ENCODE measurements around the gene OR1J2. TPM values are rescaled to one million over a fixed set of nuclear protein-coding genes. Genes with fewer than 3 reads are reported as not detected.
A peak's percentile ranks its signal among the peaks of the same experiment; 100 is the strongest.

OR1J2 gene, protein sequence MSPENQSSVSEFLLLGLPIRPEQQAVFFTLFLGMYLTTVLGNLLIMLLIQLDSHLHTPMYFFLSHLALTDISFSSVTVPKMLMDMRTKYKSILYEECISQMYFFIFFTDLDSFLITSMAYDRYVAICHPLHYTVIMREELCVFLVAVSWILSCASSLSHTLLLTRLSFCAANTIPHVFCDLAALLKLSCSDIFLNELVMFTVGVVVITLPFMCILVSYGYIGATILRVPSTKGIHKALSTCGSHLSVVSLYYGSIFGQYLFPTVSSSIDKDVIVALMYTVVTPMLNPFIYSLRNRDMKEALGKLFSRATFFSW
- not detected for polyA plus RNA-seq (2012; ENCODE audit: low read depth, missing spikeins)

GRCh38 chr9:122510502-122510901 is at the start of gene OR1J2:
TSS of gene OR1J2 (plus strand) at chr9:122510802. CDS start at chr9:122510802, 0 bp downstream.
- DNase-seq (ENCODE audit: insufficient read length, low spot score), result no peak
- no peak for TF ChIP-seq TAF1 (IDR thresholded peaks at IDR 0.05; ENCODE audit: low read depth, low read length)
- no peak for TF ChIP-seq POU2F2 (IDR thresholded peaks at IDR 0.05; ENCODE audit: low read depth, low read length)
- no peak for TF ChIP-seq POLR2AphosphoS5 (IDR thresholded peaks at IDR 0.05; ENCODE audit: low read depth, low read length)
- no peak for TF ChIP-seq POLR2A (IDR thresholded peaks at IDR 0.05; ENCODE audit: low read depth, low read length)
- no peak for TF ChIP-seq PAX5 (IDR thresholded peaks at IDR 0.05; ENCODE audit: insufficient read depth, low read length, severe bottlenecking)
- TF ChIP-seq SPI1 (IDR thresholded peaks at IDR 0.05; ENCODE audit: low read depth, low read length), result no peak
- FAIRE-seq, result no peak

DNA sequence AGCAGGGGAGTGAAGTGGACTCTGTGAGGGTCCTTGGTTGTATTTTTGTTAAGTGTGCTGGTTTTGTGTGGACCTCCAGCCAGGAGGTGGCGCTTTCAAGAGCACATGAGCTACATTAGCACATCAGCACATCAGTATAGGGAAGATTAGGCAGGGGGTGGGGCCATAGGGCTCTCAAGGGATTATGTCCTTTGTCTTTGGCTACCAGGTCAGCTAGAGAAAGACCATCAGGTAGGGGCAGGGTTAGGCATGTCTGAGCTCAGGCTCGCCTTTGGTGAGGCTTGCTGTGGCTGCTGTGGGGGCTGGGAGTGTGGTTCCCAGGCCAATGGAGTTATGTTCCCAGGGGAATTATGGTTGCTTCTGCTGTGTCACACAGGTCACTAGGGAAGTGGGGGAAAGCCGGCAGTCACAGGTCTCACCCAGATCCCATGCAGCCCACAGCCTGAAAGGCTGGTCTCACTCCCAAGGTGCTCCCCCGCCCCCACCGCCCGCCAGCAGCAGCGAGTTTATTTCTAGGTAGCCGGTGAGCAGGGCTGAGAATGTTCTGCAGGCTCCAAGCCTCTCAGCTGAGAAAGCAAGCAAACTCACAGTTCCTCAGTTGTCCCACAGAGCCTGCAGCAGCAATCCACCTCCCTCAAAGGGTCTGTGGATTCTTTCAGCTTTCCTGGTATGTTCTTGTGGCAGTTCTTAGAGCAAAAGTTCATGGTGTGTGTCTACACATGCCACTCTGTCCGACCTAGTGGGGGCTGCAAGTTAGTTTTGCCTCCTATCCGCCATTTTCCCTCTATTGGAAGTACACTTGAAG is 46.6 kb upstream of the OR1J2 start:
- DNase-seq (ENCODE audit: insufficient read length, low spot score) (no peak), FAIRE-seq (peak; percentile 76)
- TF ChIP-seq TAF1 (IDR thresholded peaks at IDR 0.05; ENCODE audit: low read depth, low read length), result peak; percentile 44; the same call in 1 of the 2 replicates
- no peak for TF ChIP-seq SPI1 (IDR thresholded peaks at IDR 0.05; ENCODE audit: low read depth, low read length)
- 0 out of 2 replicates have a peak, but pooled peaks have one; percentile 31 for TF ChIP-seq POLR2A (IDR thresholded peaks at IDR 0.05; ENCODE audit: low read depth, low read length)

GRCh38 chr9:122464633-122465567 is 45.7 kb upstream of the OR1J2 start:
- DNase-seq (ENCODE audit: insufficient read length, low spot score), result peak; percentile 26
- FAIRE-seq, result peak; percentile 43
- TF ChIP-seq TAF1 (IDR thresholded peaks at IDR 0.05; ENCODE audit: low read depth, low read length), result no peak
- TF ChIP-seq POLR2AphosphoS5 (IDR thresholded peaks at IDR 0.05; ENCODE audit: low read depth, low read length), result no peak
- no peak for TF ChIP-seq POLR2A (IDR thresholded peaks at IDR 0.05; ENCODE audit: low read depth, low read length)
- TF ChIP-seq SPI1 (IDR thresholded peaks at IDR 0.05; ENCODE audit: low read depth, low read length), result no peak
- no peak for TF ChIP-seq PAX5 (IDR thresholded peaks at IDR 0.05; ENCODE audit: insufficient read depth, low read length, severe bottlenecking)
- TF ChIP-seq POU2F2 (IDR thresholded peaks at IDR 0.05; ENCODE audit: low read depth, low read length), result no peak

DNA sequence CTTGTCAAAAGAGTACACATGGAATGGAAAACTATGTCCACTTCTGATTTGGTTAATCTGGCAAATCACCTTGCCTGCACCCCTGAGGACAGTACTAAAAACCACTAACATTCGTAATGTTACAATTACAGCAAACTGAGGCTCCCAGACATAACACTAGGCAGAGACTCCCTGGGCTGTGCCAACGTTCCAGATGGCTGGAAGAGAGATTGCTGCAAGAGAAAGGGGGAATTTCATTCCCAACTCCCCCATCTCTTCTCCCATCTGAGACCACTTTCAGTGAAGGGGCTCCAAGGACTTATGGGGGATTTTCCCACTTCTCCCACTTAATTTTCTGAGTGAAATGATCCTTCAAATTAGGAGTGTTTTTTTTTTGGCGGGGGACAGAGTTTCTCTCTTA is 44.1 kb upstream of the OR1J2 start:
- no peak for DNase-seq (ENCODE audit: insufficient read length, low spot score)
- TF ChIP-seq PAX5 (IDR thresholded peaks at IDR 0.05; ENCODE audit: insufficient read depth, low read length, severe bottlenecking) (no peak), TAF1 (IDR thresholded peaks at IDR 0.05; ENCODE audit: low read depth, low read length) (no peak)
- no peak for FAIRE-seq

DNA sequence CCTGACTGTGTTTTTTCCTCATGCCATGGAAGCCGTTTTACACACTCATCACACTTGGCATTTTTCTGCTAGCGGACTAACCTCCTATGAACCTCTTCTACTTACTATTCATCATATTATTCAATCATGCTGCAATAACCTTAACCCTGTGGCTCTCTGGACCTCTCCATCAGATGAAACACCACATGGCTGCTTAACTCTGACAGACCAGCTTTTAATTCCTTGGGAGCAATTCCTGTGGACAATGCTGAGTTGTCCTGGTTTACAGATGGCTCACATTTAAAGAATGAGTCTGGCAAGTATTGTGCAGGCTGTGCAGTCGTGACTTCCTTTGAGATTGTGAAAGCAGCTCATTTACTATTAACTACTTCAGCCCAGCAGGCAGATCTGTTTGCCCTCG is 41.9 kb upstream of the OR1J2 start:
- FAIRE-seq, result no peak

GRCh38 chr9:122474561-122474960 is 36.0 kb upstream of the OR1J2 start:
- DNase-seq (ENCODE audit: insufficient read length, low spot score) (no peak), FAIRE-seq (no peak)
- no peak for TF ChIP-seq POU2F2 (IDR thresholded peaks at IDR 0.05; ENCODE audit: low read depth, low read length)
- TF ChIP-seq TAF1 (IDR thresholded peaks at IDR 0.05; ENCODE audit: low read depth, low read length), result no peak
- TF ChIP-seq SPI1 (IDR thresholded peaks at IDR 0.05; ENCODE audit: low read depth, low read length), result no peak
- no peak for TF ChIP-seq POLR2A (IDR thresholded peaks at IDR 0.05; ENCODE audit: low read depth, low read length)
- TF ChIP-seq POLR2AphosphoS5 (IDR thresholded peaks at IDR 0.05; ENCODE audit: low read depth, low read length), result no peak

More for the DNA sequence above, 41.9 kb upstream of the OR1J2 start:
- DNase-seq (ENCODE audit: insufficient read length, low spot score), result no peak
- TF ChIP-seq PAX5 (IDR thresholded peaks at IDR 0.05; ENCODE audit: insufficient read depth, low read length, severe bottlenecking) (no peak), TAF1 (IDR thresholded peaks at IDR 0.05; ENCODE audit: low read depth, low read length) (no peak), POU2F2 (IDR thresholded peaks at IDR 0.05; ENCODE audit: low read depth, low read length) (no peak), POLR2A (IDR thresholded peaks at IDR 0.05; ENCODE audit: low read depth, low read length) (no peak), POLR2AphosphoS5 (IDR thresholded peaks at IDR 0.05; ENCODE audit: low read depth, low read length) (no peak), SPI1 (IDR thresholded peaks at IDR 0.05; ENCODE audit: low read depth, low read length) (no peak)

- DNase-seq (ENCODE audit: insufficient read length, low spot score) (no peak), FAIRE-seq (no peak)
- no peak for TF ChIP-seq SPI1 (IDR thresholded peaks at IDR 0.05; ENCODE audit: low read depth, low read length)
Measured at GRCh38 chr9:122475717-122476116, 34.9 kb upstream of the OR1J2 start.

- TF ChIP-seq SPI1 (IDR thresholded peaks at IDR 0.05; ENCODE audit: low read depth, low read length), result no peak
- no peak for DNase-seq (ENCODE audit: insufficient read length, low spot score)
- no peak for FAIRE-seq
Measured at GRCh38 chr9:122477346-122477745, 33.3 kb upstream of the OR1J2 start.

- no peak for DNase-seq (ENCODE audit: insufficient read length, low spot score)
- FAIRE-seq, result no peak
- no peak for TF ChIP-seq SPI1 (IDR thresholded peaks at IDR 0.05; ENCODE audit: low read depth, low read length)
- TF ChIP-seq TAF1 (IDR thresholded peaks at IDR 0.05; ENCODE audit: low read depth, low read length), result no peak
- TF ChIP-seq POU2F2 (IDR thresholded peaks at IDR 0.05; ENCODE audit: low read depth, low read length), result no peak
- TF ChIP-seq POLR2A (IDR thresholded peaks at IDR 0.05; ENCODE audit: low read depth, low read length), result no peak
- TF ChIP-seq POLR2AphosphoS5 (IDR thresholded peaks at IDR 0.05; ENCODE audit: low read depth, low read length), result no peak
- TF ChIP-seq PAX5 (IDR thresholded peaks at IDR 0.05; ENCODE audit: insufficient read depth, low read length, severe bottlenecking), result no peak
Measured at GRCh38 chr9:122477826-122478225, 32.8 kb upstream of the OR1J2 start, which contains the start of gene OR1J1. TSS of gene OR1J1 (minus strand) at chr9:122477926. CDS start at chr9:122477926, 0 bp downstream.
